NCI-H748 (cell line): ENCODE measurements around the gene ADAMTS16.

ENCODE experiments used
- DNase-seq: peaks from one replicate; lab custom pipeline; 2025; ENCODE audit not compliant: unreplicated experiment; lab: John Stamatoyannopoulos, UW

The ADAMTS16 gene

DNA sequence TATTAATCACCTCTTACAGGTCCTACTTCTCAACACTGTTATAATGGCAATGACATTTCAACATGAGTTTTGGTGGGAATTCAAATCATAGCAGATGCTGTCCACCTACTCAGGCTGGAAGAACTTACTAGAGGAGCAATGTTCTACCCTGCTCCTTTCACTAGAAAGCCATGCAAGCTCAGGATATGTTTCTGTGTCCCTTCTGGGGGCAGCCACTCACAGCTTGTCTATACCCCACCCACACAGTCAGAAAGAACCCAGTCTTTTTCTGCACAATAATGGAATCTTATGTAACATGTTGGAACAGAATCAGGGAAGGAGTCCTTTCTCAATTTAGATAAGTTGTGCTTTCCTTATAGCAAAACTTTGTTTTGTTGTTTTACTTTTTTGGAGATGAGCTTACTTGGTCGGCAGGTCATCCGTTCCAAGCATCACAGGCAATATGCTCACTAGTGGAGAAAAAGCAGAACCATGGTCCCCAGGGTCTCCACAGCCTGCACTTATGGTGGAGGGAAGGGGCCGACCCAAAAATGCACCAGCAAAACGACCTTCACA is 229.0 kb downstream of the ADAMTS16 start:
- no peak for DNase-seq
